ENCODE measurements around the gene GPR153.
"Not testable (repeated sequence)": the region's sequence is repeated elsewhere in the genome, so short reads cannot be mapped to it uniquely, and the experiment has no call there.

Gene GPR153

DNA sequence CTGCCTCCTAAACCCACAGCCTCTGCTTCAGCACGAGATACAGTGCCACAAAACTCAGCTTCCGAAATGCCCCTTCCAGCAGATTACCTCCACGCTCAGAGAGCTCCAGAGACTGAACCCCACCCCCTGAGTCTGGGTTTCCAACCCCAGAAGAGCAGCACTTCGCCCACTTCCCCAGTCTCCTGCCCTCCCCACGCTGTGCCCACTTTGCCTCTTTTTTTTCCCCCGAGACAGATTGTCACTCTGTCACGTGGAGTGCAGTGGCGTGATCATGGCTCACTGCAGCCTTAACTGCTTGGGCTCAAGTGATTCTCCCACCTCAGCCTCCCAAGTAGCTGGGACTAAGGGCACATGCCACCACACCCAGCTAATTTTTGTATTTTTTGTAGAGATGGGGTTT, 35.2 kb downstream of the GPR153 start:
- H3K4me3 ChIP-seq (ENCODE audit: low read depth, low read length) = no peak overlapping the region
- TF ChIP-seq, protein P1, sequence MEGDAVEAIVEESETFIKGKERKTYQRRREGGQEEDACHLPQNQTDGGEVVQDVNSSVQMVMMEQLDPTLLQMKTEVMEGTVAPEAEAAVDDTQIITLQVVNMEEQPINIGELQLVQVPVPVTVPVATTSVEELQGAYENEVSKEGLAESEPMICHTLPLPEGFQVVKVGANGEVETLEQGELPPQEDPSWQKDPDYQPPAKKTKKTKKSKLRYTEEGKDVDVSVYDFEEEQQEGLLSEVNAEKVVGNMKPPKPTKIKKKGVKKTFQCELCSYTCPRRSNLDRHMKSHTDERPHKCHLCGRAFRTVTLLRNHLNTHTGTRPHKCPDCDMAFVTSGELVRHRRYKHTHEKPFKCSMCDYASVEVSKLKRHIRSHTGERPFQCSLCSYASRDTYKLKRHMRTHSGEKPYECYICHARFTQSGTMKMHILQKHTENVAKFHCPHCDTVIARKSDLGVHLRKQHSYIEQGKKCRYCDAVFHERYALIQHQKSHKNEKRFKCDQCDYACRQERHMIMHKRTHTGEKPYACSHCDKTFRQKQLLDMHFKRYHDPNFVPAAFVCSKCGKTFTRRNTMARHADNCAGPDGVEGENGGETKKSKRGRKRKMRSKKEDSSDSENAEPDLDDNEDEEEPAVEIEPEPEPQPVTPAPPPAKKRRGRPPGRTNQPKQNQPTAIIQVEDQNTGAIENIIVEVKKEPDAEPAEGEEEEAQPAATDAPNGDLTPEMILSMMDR (IDR thresholded peaks at IDR 0.05; ENCODE audit: low read depth, low read length) = no peak
- in situ Hi-C loops (cut with HindIII; ENCODE audit: low sequenced_read_pairs) = no loop called here
- no peak for DNase-seq (ENCODE audit: low read depth, low spot score)

DNA sequence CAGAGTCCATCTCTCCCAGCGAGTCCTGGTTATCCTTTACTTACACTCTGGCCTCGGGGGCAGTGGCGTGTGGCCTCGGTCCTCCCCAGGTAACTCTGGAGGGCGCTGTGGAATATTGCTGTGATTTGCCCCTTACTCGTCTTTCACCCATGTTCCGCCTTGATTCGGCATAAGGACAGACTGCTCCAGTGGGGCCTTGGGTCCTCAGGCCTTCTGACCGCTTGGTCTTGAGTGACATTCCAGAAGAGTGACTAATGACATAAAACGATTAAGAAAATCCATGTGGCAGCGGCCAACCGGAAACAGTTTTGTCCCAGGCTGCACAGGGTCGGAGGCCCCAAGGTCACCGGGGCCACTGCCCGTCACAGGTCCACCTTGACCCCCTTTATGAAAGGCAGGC, 36.2 kb downstream of the GPR153 start:
- no peak for DNase-seq (ENCODE audit: low read depth, low spot score)
- no peak overlapping the region for H3K4me3 ChIP-seq (ENCODE audit: low read depth, low read length)
- TF ChIP-seq, protein P1 (IDR thresholded peaks at IDR 0.05; ENCODE audit: low read depth, low read length) = no peak
- in situ Hi-C loops (cut with HindIII; ENCODE audit: low sequenced_read_pairs) = no loop called here

DNA sequence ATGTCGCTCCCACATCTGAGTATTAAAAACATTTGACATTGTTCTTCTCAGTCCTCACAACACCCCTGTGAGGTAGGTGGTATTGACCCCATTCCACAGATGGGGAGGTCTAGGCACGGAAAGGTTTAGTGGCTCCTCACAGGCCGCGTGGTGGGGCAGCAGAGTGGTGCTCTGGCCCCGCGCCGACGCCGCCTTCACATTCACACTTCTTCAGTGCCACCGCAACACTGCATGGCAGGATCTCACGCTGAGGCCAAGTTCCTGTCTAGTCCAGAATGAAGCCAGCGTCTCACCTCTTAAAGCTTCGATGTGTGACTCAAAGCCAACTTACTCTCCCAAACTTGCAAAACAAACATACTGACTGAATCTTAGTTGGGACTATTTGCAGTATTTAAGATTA, 37.3 kb downstream of the GPR153 start:
- in situ Hi-C loops (cut with HindIII; ENCODE audit: low sequenced_read_pairs) = no loop called here
- DNase-seq (ENCODE audit: low read depth, low spot score) = no peak
- TF ChIP-seq, protein P1 (IDR thresholded peaks at IDR 0.05; ENCODE audit: low read depth, low read length) = no peak
- H3K4me3 ChIP-seq (ENCODE audit: low read depth, low read length) = no peak overlapping the region

DNA sequence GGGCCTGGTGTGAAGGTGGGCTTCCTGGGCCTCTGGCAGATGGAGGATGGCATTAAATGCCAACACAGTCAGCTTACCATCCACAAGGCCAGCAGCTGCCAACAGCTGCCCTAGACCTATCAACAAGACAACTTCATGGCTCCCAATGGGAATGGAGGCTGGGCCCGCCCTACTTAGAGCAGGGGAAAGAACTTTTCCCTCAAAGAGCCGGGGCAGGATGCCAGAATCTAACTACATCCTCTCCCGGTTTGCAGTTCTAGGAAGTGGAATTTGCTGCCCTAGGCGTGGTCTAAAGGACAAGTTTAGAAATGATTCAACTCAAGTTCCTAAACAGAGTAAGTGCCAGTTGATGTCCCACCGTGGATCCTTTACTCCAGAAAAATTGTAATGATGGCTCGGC, 38.3 kb downstream of the GPR153 start:
- in situ Hi-C loops (cut with HindIII; ENCODE audit: low sequenced_read_pairs) = no loop called here
- TF ChIP-seq, protein P1 (IDR thresholded peaks at IDR 0.05; ENCODE audit: low read depth, low read length) = no peak
- no peak overlapping the region for H3K4me3 ChIP-seq (ENCODE audit: low read depth, low read length)
- no peak for DNase-seq (ENCODE audit: low read depth, low spot score)

DNA sequence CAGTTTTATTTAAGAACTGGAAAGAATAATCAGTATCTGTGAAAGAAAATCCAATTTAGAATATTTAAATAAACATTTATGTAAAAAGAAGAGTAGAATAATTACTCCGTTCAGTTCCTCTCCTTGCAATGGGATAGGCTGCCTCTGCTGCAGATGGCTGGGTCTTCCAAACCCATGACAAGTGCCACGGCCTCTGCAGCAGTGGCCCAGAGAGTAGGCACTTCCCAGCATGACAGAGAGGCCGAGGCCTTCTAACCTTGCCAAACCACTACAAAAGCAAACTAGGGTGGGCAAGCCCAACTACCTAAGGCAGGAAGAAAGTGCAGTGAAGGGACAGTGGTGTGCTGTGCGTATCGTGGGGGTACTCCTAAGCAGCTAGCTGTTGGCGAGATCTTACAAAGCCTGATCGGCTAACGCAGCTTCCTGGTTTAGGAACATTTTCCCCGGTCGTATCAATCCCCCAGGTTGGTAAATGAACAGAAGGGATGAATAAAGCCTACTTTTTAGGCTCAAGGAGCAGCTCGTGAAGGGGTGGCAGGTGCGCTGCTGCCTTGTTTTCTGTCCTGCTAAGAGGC, 39.6 kb downstream of the GPR153 start:
- in situ Hi-C loops (cut with HindIII; ENCODE audit: low sequenced_read_pairs) = no loop called here
- TF ChIP-seq, protein P1 (IDR thresholded peaks at IDR 0.05; ENCODE audit: low read depth, low read length) = no peak
- no peak for DNase-seq (ENCODE audit: low read depth, low spot score)
- H3K4me3 ChIP-seq (ENCODE audit: low read depth, low read length) = no peak overlapping the region

DNA sequence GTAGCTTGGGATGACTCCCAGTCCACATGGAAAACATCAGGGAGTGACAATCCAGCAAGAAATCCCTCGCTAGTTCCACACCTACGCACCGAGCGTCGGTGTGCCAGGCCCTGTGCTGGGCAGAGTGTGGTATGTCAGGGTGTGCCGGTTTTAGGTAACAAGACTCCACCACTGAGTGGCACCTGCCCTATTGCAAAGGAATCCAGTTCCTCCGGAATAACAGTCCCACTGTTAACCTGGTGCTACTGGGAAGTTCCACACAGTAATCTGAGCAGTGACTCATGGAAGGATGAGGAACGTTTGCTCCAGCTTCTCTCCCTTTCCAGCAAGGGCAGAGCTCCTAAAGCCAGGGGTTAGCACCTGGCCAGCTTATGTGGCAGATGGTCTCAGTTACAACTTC, 40.7 kb downstream of the GPR153 start:
- TF ChIP-seq, protein P1 (IDR thresholded peaks at IDR 0.05; ENCODE audit: low read depth, low read length) = no peak
- in situ Hi-C loops (cut with HindIII; ENCODE audit: low sequenced_read_pairs) = no loop called here
- no peak for DNase-seq (ENCODE audit: low read depth, low spot score)
- no peak overlapping the region for H3K4me3 ChIP-seq (ENCODE audit: low read depth, low read length)

DNA sequence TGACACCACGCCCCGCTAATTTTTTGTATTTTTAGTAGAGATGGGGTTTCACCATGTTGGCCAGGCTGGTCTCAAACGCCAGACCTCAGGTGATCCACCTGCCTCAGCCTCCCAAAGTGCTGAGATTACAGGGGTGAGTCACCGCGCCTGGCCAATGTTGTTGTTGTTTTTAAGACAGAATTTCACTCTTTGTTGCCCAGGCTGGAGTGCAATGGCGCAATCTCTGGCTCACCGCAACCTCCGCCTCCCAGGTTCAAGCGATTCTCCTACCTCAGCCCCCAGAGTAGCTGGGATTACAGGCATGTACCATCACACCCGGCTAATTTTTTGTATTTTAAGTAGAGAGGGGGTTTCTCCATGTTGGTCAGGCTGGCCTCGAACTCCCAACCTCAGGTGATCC, 41.3 kb downstream of the GPR153 start:
- H3K4me3 ChIP-seq (ENCODE audit: low read depth, low read length); in situ Hi-C loops (cut with HindIII; ENCODE audit: low sequenced_read_pairs); DNase-seq (ENCODE audit: low read depth, low spot score): not testable (repeated sequence)

Measured in astrocyte of the spinal cord (primary cell).